ENCODE data around the gene C9orf152. TPM values are rescaled to one million over a fixed set of nuclear protein-coding genes. Genes with fewer than 3 reads are reported as not detected.
"Not testable (repeated sequence)": the region's sequence is repeated elsewhere in the genome, so short reads cannot be mapped to it uniquely, and the experiment has no call there.

Gene C9orf152
- total and polyA plus RNA-seq, 2 donors (not counting 1 experiment from before 2014, with no cell fraction given): under 0.01 TPM; not detected in 1

DNA sequence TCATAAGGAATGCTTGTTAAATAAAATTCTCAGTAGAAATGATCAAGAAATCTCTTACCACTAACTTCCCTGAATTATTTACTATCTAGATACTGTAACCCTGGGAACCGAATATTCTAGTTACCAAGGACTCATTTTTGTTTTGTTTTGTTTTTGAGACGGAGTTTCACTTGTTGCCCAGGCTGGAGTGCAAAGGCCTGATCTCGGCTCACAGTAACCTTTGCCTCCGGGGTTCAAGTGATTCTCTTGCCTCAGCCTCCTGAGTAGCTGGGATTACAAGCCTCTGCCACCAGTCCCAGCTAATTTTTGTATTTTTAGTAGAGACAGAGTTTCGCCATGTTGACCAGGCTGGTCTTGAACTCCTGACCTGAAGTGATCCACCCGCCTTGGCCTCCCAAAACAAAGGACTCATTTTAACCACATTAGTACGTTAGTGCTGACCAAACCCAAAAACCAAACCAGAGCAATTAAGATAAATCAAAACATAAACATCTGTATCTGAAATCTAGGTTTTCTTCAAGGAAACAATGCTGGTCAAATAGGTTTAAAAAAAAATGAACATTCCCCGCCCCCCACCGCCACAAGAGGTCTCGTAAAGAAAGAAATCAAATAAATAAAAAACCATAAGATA is 44.7 kb upstream of the C9orf152 start:
- Histone ChIP-seq H3K36me3 (ENCODE audit: control insufficient read depth, insufficient read depth, low read length) (peaks cover 5% of the 10 kb centered on the region), H3K27me3 (ENCODE audit: control insufficient read depth, insufficient read depth, low read length) (no peaks in the 10 kb centered on the region), H4K20me1 (ENCODE audit: control insufficient read depth, extremely low read depth, insufficient read depth, low read length) (peaks cover 8% of the 10 kb centered on the region), H3K9ac (ENCODE audit: insufficient read depth, low read length) (no peak overlapping the region), H3K4me2 (ENCODE audit: extremely low read depth, insufficient read depth, low read length) (peak overlapping the region; percentile 51), H3K9me3 (ENCODE audit: control insufficient read depth, insufficient read depth, low read depth, low read length) (no peaks in the 10 kb centered on the region), H3K27ac (ENCODE audit: insufficient read depth, low read length) (peak overlapping the region; percentile 47), H3K4me3 (replicated peaks in 1 of 4; ENCODE audit: control extremely low read depth in 1 of 4, insufficient read depth in 1 of 4, low read depth in 3 of 4, low read length in 4 of 4) (peak overlapping the region in 2 of 4 experiments; percentile 20 to 85), H2AFZ (ENCODE audit: low read length) (no peak overlapping the region), H3K79me2 (ENCODE audit: control insufficient read depth, insufficient read depth, low read length) (peaks cover 77% of the 10 kb centered on the region), H3K4me1 (ENCODE audit: control insufficient read depth, extremely low read depth, insufficient read depth, low read length) (peaks cover 6% of the 10 kb centered on the region)
- no peak for TF ChIP-seq EZH2 (IDR thresholded peaks at IDR 0.05; ENCODE audit: low read length, missing control alignments)
- TF ChIP-seq, protein P1, sequence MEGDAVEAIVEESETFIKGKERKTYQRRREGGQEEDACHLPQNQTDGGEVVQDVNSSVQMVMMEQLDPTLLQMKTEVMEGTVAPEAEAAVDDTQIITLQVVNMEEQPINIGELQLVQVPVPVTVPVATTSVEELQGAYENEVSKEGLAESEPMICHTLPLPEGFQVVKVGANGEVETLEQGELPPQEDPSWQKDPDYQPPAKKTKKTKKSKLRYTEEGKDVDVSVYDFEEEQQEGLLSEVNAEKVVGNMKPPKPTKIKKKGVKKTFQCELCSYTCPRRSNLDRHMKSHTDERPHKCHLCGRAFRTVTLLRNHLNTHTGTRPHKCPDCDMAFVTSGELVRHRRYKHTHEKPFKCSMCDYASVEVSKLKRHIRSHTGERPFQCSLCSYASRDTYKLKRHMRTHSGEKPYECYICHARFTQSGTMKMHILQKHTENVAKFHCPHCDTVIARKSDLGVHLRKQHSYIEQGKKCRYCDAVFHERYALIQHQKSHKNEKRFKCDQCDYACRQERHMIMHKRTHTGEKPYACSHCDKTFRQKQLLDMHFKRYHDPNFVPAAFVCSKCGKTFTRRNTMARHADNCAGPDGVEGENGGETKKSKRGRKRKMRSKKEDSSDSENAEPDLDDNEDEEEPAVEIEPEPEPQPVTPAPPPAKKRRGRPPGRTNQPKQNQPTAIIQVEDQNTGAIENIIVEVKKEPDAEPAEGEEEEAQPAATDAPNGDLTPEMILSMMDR (conservative IDR thresholded peaks at IDR 0.05 in 1 of 2, IDR thresholded peaks at IDR 0.05 in 1 of 2; ENCODE audit: low read depth in 1 of 2, low read length in 2 of 2): no peak
- no peak for DNase-seq (ENCODE audit: low read depth in 2 of 2)

DNA sequence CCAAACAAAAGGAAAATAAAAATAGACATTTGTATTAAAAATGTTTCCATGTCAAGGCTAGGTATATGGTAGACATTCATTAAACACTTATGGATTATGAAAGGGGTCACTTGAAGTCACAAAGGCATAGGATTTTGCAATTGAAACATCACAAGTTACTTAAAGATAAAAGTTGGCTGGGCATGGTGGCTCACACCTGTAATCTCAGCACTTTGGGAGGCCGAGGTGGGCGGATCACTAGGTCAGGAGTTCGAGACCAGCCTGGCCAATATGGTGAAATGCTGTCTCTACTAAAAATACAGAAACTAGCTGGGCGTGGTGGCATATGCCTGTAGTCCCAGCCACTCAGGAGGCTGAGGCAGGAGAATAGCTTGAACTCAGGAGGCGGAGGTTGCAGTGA is 43.8 kb upstream of the C9orf152 start:
- H4K20me1 ChIP-seq (ENCODE audit: control insufficient read depth, extremely low read depth, insufficient read depth, low read length); H3K36me3 ChIP-seq (ENCODE audit: control insufficient read depth, insufficient read depth, low read length); H2AFZ ChIP-seq (ENCODE audit: low read length); H3K9ac ChIP-seq (ENCODE audit: insufficient read depth, low read length); H3K4me2 ChIP-seq (ENCODE audit: extremely low read depth, insufficient read depth, low read length); H3K27me3 ChIP-seq (ENCODE audit: control insufficient read depth, insufficient read depth, low read length); H3K9me3 ChIP-seq (ENCODE audit: control insufficient read depth, insufficient read depth, low read depth, low read length); H3K4me1 ChIP-seq (ENCODE audit: control insufficient read depth, extremely low read depth, insufficient read depth, low read length); H3K4me3 ChIP-seq (replicated peaks in 1 of 4; ENCODE audit: control extremely low read depth in 1 of 4, insufficient read depth in 1 of 4, low read depth in 3 of 4, low read length in 4 of 4); DNase-seq (ENCODE audit: low read depth in 2 of 2): not testable (repeated sequence)
- H3K79me2 ChIP-seq (ENCODE audit: control insufficient read depth, insufficient read depth, low read length): peaks cover 82% of the 10 kb centered on the region
- H3K27ac ChIP-seq (ENCODE audit: insufficient read depth, low read length): peak overlapping the region; percentile 47

DNA sequence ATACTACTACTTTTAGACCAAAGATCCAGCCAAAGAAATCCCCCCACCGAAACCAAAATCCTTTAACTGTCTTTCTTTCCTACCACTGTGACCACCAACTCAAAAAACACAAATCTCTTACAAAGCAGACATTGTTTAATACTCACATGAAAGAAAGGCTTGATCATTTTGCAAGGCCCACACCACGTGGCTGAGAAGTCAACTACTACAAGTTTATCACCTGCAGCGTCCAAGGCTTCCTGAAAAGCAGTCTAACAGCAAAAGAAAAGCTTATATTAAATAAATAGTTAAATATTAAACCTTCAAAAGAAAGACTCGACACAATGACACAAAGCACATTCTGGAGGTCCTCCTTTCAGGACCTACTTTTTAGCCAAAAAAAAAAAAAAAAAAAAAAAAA is 43.3 kb upstream of the C9orf152 start:
- H3K4me1 ChIP-seq (ENCODE audit: control insufficient read depth, extremely low read depth, insufficient read depth, low read length): no peaks in the 10 kb centered on the region
- H3K9me3 ChIP-seq (ENCODE audit: control insufficient read depth, insufficient read depth, low read depth, low read length): no peaks in the 10 kb centered on the region
- no peak overlapping the region for H3K9ac ChIP-seq (ENCODE audit: insufficient read depth, low read length)
- DNase-seq (ENCODE audit: low read depth in 2 of 2): no peak
- H4K20me1 ChIP-seq (ENCODE audit: control insufficient read depth, extremely low read depth, insufficient read depth, low read length): peaks cover 8% of the 10 kb centered on the region
- H3K4me2 ChIP-seq (ENCODE audit: extremely low read depth, insufficient read depth, low read length): no peak overlapping the region
- H2AFZ ChIP-seq (ENCODE audit: low read length): no peak overlapping the region
- TF ChIP-seq EZH2 (IDR thresholded peaks at IDR 0.05; ENCODE audit: low read length, missing control alignments): no peak
- TF ChIP-seq, protein P1 (conservative IDR thresholded peaks at IDR 0.05 in 1 of 2, IDR thresholded peaks at IDR 0.05 in 1 of 2; ENCODE audit: low read depth in 1 of 2, low read length in 2 of 2): no peak
- peaks cover 86% of the 10 kb centered on the region for H3K79me2 ChIP-seq (ENCODE audit: control insufficient read depth, insufficient read depth, low read length)
- H3K27me3 ChIP-seq (ENCODE audit: control insufficient read depth, insufficient read depth, low read length): no peaks in the 10 kb centered on the region
- H3K27ac ChIP-seq (ENCODE audit: insufficient read depth, low read length): no peak overlapping the region
- peaks cover 10% of the 10 kb centered on the region for H3K36me3 ChIP-seq (ENCODE audit: control insufficient read depth, insufficient read depth, low read length)
- H3K4me3 ChIP-seq (replicated peaks in 1 of 4; ENCODE audit: control extremely low read depth in 1 of 4, insufficient read depth in 1 of 4, low read depth in 3 of 4, low read length in 4 of 4): no peak overlapping the region
